H1 (cell line): ENCODE results near the gene HHIPL2. TPM values are rescaled to one million over a fixed set of nuclear protein-coding genes. Genes with fewer than 3 reads are reported as not detected.

ENCODE experiments used
- CTCF ChIA-PET: fragments of 300-600 bp; sonication (Branson Sonifier 250); formaldehyde crosslinking; loops from one replicate; lab custom pipeline; 2021; ENCODE audit not compliant: partially characterized antibody; lab: Charles Lee
- POLR2A ChIA-PET: fragments of 300-600 bp; sonication (Branson Sonifier 250); formaldehyde crosslinking; loops from one replicate; lab custom pipeline; 2021; ENCODE audit warnings: inconsistent platforms; ENCODE audit not compliant: partially characterized antibody; lab: Charles Lee
- DNase-seq, 2 experiments: peaks; one replicate each; pipeline versions ENCODE4 v3.0.0 to v3.0.0-alpha.2; 2010 to 2022; ENCODE audit warnings: low spot score in 2 of 2, low read depth in 1 of 2, mixed read lengths in 1 of 2
- FAIRE-seq: peaks from 2 replicates; lab custom pipeline; 2011; peaks lifted over from hg19 to GRCh38; lab: Jason Lieb, UNC
- H2AFZ ChIP-seq: 2 replicates; pipeline ENCODE4 v1.8.1; 2012; ENCODE audit warnings: low read length, inconsistent platforms
- H2AK5ac ChIP-seq: 2 replicates; pipeline ENCODE4 v1.6.1; 2013; ENCODE audit warnings: low read depth, low read length
- H2BK120ac ChIP-seq: replicated peaks from 2 replicates; pipeline ENCODE3; 2013; ENCODE audit warnings: low read depth, low read length, inconsistent platforms
- H2BK12ac ChIP-seq: 2 replicates; pipeline ENCODE4 v1.6.1; 2013; ENCODE audit warnings: low read depth, low read length
- H2BK15ac ChIP-seq: 2 replicates; pipeline ENCODE4 v1.6.1; 2013; ENCODE audit warnings: low read length
- H2BK20ac ChIP-seq: 2 replicates; pipeline ENCODE4 v1.6.1; 2013; ENCODE audit warnings: low read length
- H2BK5ac ChIP-seq: 2 replicates; pipeline ENCODE4 v1.6.1; 2013; ENCODE audit warnings: low read depth, low read length
- H3K14ac ChIP-seq: 2 replicates; pipeline ENCODE4 v1.6.1; 2013; ENCODE audit warnings: inconsistent platforms; ENCODE audit not compliant: insufficient read length
- H3K18ac ChIP-seq: 2 replicates; pipeline ENCODE4 v1.6.1; 2013; ENCODE audit warnings: low read length; ENCODE audit errors: extremely low read depth
- H3K23ac ChIP-seq: 2 replicates; pipeline ENCODE4 v1.6.1; 2013; ENCODE audit warnings: inconsistent platforms; ENCODE audit not compliant: insufficient read length
- H3K23me2 ChIP-seq: 2 replicates; pipeline ENCODE4 v1.6.1; 2013; ENCODE audit warnings: low read depth, low read length
- H3K27ac ChIP-seq: 2 replicates; pipeline ENCODE4 v1.6.1; 2011; ENCODE audit warnings: low read depth, low read length, inconsistent platforms
- H3K27me3 ChIP-seq, 4 experiments: replicated peaks in 1 of 4; 1 replicate in 1 of 4; 2 replicates in 3 of 4; pipeline versions ENCODE4 v1.6.1 to v1.8.1; 2011 to 2013; ENCODE audit warnings: low read length in 3 of 4, mild to moderate bottlenecking in 3 of 4, inconsistent platforms in 2 of 4, mixed read lengths in 2 of 4, moderate library complexity in 1 of 4; ENCODE audit not compliant: control insufficient read depth in 3 of 4, insufficient read depth in 3 of 4; ENCODE audit errors: extremely low read depth in 1 of 4
- H3K36me3 ChIP-seq, 4 experiments: 2 replicates each; pipeline versions ENCODE4 v1.6.1 to v1.8.1; 2011 to 2013; ENCODE audit warnings: mild to moderate bottlenecking in 4 of 4, low read length in 3 of 4, moderate library complexity in 2 of 4, control low read depth in 1 of 4, inconsistent platforms in 1 of 4; ENCODE audit not compliant: insufficient read depth in 4 of 4, control insufficient read depth in 2 of 4
- H3K4ac ChIP-seq: replicated peaks from 2 replicates; pipeline ENCODE3; 2013; ENCODE audit warnings: low read length, low read depth, mixed read lengths, inconsistent platforms; ENCODE audit not compliant: insufficient read length
- H3K4me1 ChIP-seq, 4 experiments: replicated peaks in 1 of 4; 1 replicate in 1 of 4; 2 replicates in 3 of 4; pipeline versions ENCODE4 v1.6.1 to v1.8.1; 2011 to 2013; ENCODE audit warnings: low read length in 3 of 4, inconsistent platforms in 2 of 4, mixed read lengths in 1 of 4; ENCODE audit not compliant: insufficient read depth in 4 of 4, control insufficient read depth in 3 of 4
- H3K4me2 ChIP-seq, 2 experiments: 2 replicates each; pipeline versions ENCODE4 v1.6.1 to v1.8.1; 2011 to 2013; ENCODE audit warnings: low read depth in 2 of 2, low read length in 2 of 2, control low read depth in 1 of 2, inconsistent platforms in 1 of 2, mild to moderate bottlenecking in 1 of 2; ENCODE audit not compliant: insufficient read depth in 1 of 2
- H3K4me3 ChIP-seq, 4 experiments: fragments of 200-600, 300-600 bp in 1 of 4; sonication (generic), shearing (Covaris generic), sonication (Bioruptor Twin) in 1 of 4; 2 replicates each; pipeline versions ENCODE4 v1.5.1 to v1.8.1; 2011 to 2016; ENCODE audit warnings: low read length in 4 of 4, low read depth in 3 of 4, control low read depth in 2 of 4, inconsistent platforms in 2 of 4, mild to moderate bottlenecking in 2 of 4, mixed read lengths in 1 of 4, moderate library complexity in 1 of 4; ENCODE audit not compliant: insufficient read depth in 2 of 4; ENCODE audit errors: extremely low read depth in 1 of 4
- H3K56ac ChIP-seq: replicated peaks from 2 replicates; pipeline ENCODE3; 2013; ENCODE audit warnings: low read depth, mild to moderate bottlenecking, mixed read lengths, low read length, inconsistent platforms; ENCODE audit not compliant: insufficient read length
- H3K79me1 ChIP-seq: 2 replicates; pipeline ENCODE4 v1.6.1; 2013; ENCODE audit warnings: low read depth, low read length, control low read depth
- H3K79me2 ChIP-seq, 2 experiments: 2 replicates each; pipeline versions ENCODE4 v1.6.1 to v1.8.1; 2012 to 2013; ENCODE audit warnings: low read length in 2 of 2, mild to moderate bottlenecking in 2 of 2, inconsistent platforms in 1 of 2; ENCODE audit not compliant: insufficient read depth in 2 of 2, control insufficient read depth in 1 of 2
- H3K9ac ChIP-seq, 4 experiments: replicated peaks in 1 of 4; 1 replicate in 1 of 4; 2 replicates in 3 of 4; pipeline versions ENCODE4 v1.6.1 to v1.8.1; 2011 to 2013; ENCODE audit warnings: low read depth in 3 of 4, low read length in 3 of 4, control low read depth in 2 of 4, mild to moderate bottlenecking in 2 of 4, moderate library complexity in 2 of 4, inconsistent platforms in 1 of 4; ENCODE audit errors: extremely low read depth in 1 of 4
- H3K9me3 ChIP-seq, 2 experiments: 2 replicates each; pipeline versions ENCODE4 v1.6.1 to v1.8.1; 2012 to 2013; ENCODE audit warnings: mild to moderate bottlenecking in 2 of 2, moderate library complexity in 2 of 2, control low read depth in 1 of 2, inconsistent platforms in 1 of 2, low read depth in 1 of 2, low read length in 1 of 2, mixed read lengths in 1 of 2; ENCODE audit not compliant: insufficient read depth in 2 of 2
- H4K20me1 ChIP-seq, 2 experiments: replicated peaks in 1 of 2; 2 replicates each; pipeline versions ENCODE3 to v1.8.1; 2011 to 2013; ENCODE audit warnings: inconsistent platforms in 2 of 2, low read length in 2 of 2, mild to moderate bottlenecking in 1 of 2; ENCODE audit not compliant: insufficient read depth in 2 of 2, control insufficient read depth in 1 of 2
- H4K5ac ChIP-seq: 2 replicates; pipeline ENCODE4 v1.6.1; 2013; ENCODE audit warnings: low read length, low read depth, mixed read lengths, inconsistent platforms; ENCODE audit not compliant: insufficient read length
- H4K8ac ChIP-seq: 2 replicates; pipeline ENCODE4 v1.8.0; 2013; ENCODE audit warnings: mild to moderate bottlenecking, moderate library complexity, low read length, inconsistent platforms; ENCODE audit not compliant: insufficient read depth; ENCODE audit errors: extremely low read depth
- H4K91ac ChIP-seq: replicated peaks from 2 replicates; pipeline ENCODE3; 2013; ENCODE audit warnings: low read length, mixed read lengths, inconsistent platforms; ENCODE audit not compliant: insufficient read length
- BCL11A ChIP-seq, 2 experiments: IDR thresholded peaks; one replicate each; pipeline ENCODE4 v1.6.1; 2011; ENCODE audit warnings: low read depth in 2 of 2, low read length in 2 of 2, mild to moderate bottlenecking in 2 of 2
- BRCA1 ChIP-seq: IDR thresholded peaks from 2 replicates; pipeline ENCODE4 v1.6.1; 2012; ENCODE audit warnings: low read depth, low read length, improper control_type of control experiment
- CBX8 ChIP-seq: fragments of 300-800, 300-1000 bp; sonication (generic); IDR thresholded peaks from 2 replicates; pipeline ENCODE4 v1.7.1; 2016; ENCODE audit warnings: low read depth, low read length, borderline replicate concordance
- GABPA ChIP-seq: IDR thresholded peaks from 2 replicates; pipeline ENCODE4 v1.6.1; 2011; ENCODE audit warnings: mild to moderate bottlenecking, low read length, moderate library complexity, borderline replicate concordance; ENCODE audit not compliant: insufficient read depth
- MAX ChIP-seq: IDR thresholded peaks from 2 replicates; pipeline ENCODE4 v1.6.1; 2012; ENCODE audit warnings: inconsistent platforms
- RAD21 ChIP-seq, 2 experiments: IDR thresholded peaks in 1 of 2; conservative IDR thresholded peaks in 1 of 2; 2 replicates each; pipeline ENCODE4 v1.6.1; 2011; ENCODE audit warnings: low read depth in 2 of 2, low read length in 2 of 2, improper control_type of control experiment in 1 of 2, inconsistent platforms in 1 of 2, mild to moderate bottlenecking in 1 of 2, moderate library complexity in 1 of 2
- RNF2 ChIP-seq: fragments of 200-900, 300-1000 bp; sonication (generic); IDR thresholded peaks from 2 replicates; pipeline ENCODE4 v1.7.1; 2016; ENCODE audit warnings: borderline replicate concordance, low read depth, mild to moderate bottlenecking, antibody characterized with exemption, low read length; ENCODE audit not compliant: poor library complexity, severe bottlenecking; ENCODE audit errors: missing control alignments
- RXRA ChIP-seq: IDR thresholded peaks from 2 replicates; pipeline ENCODE4 v1.6.1; 2011; ENCODE audit warnings: low read depth, mild to moderate bottlenecking, low read length, moderate library complexity; ENCODE audit not compliant: insufficient read depth
- SP1 ChIP-seq: IDR thresholded peaks from 2 replicates; pipeline ENCODE4 v1.6.1; 2011; ENCODE audit warnings: low read depth, low read length
- SP4 ChIP-seq: IDR thresholded peaks from 2 replicates; pipeline ENCODE4 v1.6.1; 2012; ENCODE audit warnings: low read length, inconsistent platforms
- SUZ12 ChIP-seq: fragments of 200-600 bp; sonication (generic); IDR thresholded peaks from 2 replicates; pipeline ENCODE4 v1.6.1; 2012; ENCODE audit warnings: mild to moderate bottlenecking, inconsistent platforms, low read length, moderate library complexity, mixed read lengths
- TCF12 ChIP-seq: IDR thresholded peaks from 2 replicates; pipeline ENCODE4 v1.6.1; 2011; ENCODE audit warnings: low read depth, mild to moderate bottlenecking, low read length
- YY1 ChIP-seq: IDR thresholded peaks from 2 replicates; pipeline ENCODE4 v1.6.1; 2011; ENCODE audit warnings: low read depth, mild to moderate bottlenecking, low read length
- WGBS, 2 experiments: shearing (Covaris generic) in 1 of 2; methylation state at CpG; one replicate each; pipeline versions ENCODE4 v1.1.6 to v1.1.7; 2013 to 2015; ENCODE audit warnings: low lambda C conversion rate in 2 of 2, mixed read lengths in 2 of 2, inconsistent platforms in 1 of 2, low coverage in 1 of 2, missing lambda C conversion rate in 1 of 2; ENCODE audit not compliant: insufficient replicate concordance in 2 of 2, insufficient coverage in 1 of 2, insufficient read length in 1 of 2; ENCODE audit errors: extremely low coverage in 1 of 2, missing lambda C conversion rate in 1 of 2; 5-methylcytosine and 5-hydroxymethylcytosine counted together
- polyA plus RNA-seq, 7 experiments: library from polyadenylated mRNA; depleted of rRNA in 3 of 7; stranded (reverse) in 5 of 7; unstranded in 2 of 7; fragments of >200 nt in 5 of 7; fragments of 200-250 nt in 2 of 7; gene quantifications; 1 replicate in 5 of 7; 2 replicates in 1 of 7; 4 replicates in 1 of 7; pipeline versions ENCODE4 v1.2.1 to v1.2.3, GENCODE V29; 2011 to 2013; ENCODE audit warnings: missing spikeins in 2 of 7, mixed read lengths in 2 of 7
- total RNA-seq: library from RNA; stranded (reverse); fragmentation: NEBNext Ultra II Directional; extraction: Animal tissue kit (Norgen Biotek cat#: 25700); gene quantifications from 2 replicates; pipeline ENCODE4 v1.2.1, GENCODE V29; 2021

The HHIPL2 gene
- total and polyA plus RNA-seq, 2 of the 8 experiments (the other 6 are each of a cell fraction or from before 2014, with no cell fraction given): 0.08 TPM; not detected in 1

- peaks cover 0 to 1% (median 0%) of the 10 kb centered on the region in 4 experiments; a peak in 1 of 7 replicates for H3K27me3 ChIP-seq
- TF ChIP-seq YY1 (no peak), MAX (no peak), SUZ12 (no peak), GABPA (no peak), TCF12 (no peak), BCL11A (IDR thresholded peaks at IDR 0.05; ENCODE audit: low read depth in 2 of 2, low read length in 2 of 2) (no peak), BRCA1 (no peak), SP1 (no peak), RAD21 (IDR thresholded peaks at IDR 0.05 in 1 of 2, conservative IDR thresholded peaks at IDR 0.05 in 1 of 2; ENCODE audit: low read depth in 2 of 2, low read length in 2 of 2) (no peak), SP4 (no peak), RNF2 (no peak), CBX8 (no peak), RXRA (no peak)
- no peak overlapping the region for H3K14ac ChIP-seq
- H2BK5ac ChIP-seq: no peak overlapping the region
- no peak overlapping the region for H3K23ac ChIP-seq
- no peak overlapping the region for H3K4me2 ChIP-seq
- DNase-seq (no peak), FAIRE-seq (no peak)
- H3K23me2 ChIP-seq: no peaks in the 10 kb centered on the region
- no peak overlapping the region for H2BK120ac ChIP-seq
- no peak overlapping the region for H3K4me3 ChIP-seq
- H3K4me1 ChIP-seq: no peaks in the 10 kb centered on the region
- no peak overlapping the region for H4K5ac ChIP-seq
- no peak overlapping the region for H2BK20ac ChIP-seq
- H3K9me3 ChIP-seq: no peaks in the 10 kb centered on the region
- H3K36me3 ChIP-seq: peaks cover 0 to 21% (median 5%) of the 10 kb centered on the region in 4 experiments; a peak in 3 of 8 replicates
- H2AFZ ChIP-seq: no peak overlapping the region
- no peak overlapping the region for H3K18ac ChIP-seq
- no peak overlapping the region for H3K9ac ChIP-seq
- ChIA-PET CTCF (no interaction called here), POLR2A (no interaction called here)
- no peak overlapping the region for H2AK5ac ChIP-seq
- H3K56ac ChIP-seq: no peak overlapping the region
- no peak overlapping the region for H2BK15ac ChIP-seq
- H3K79me1 ChIP-seq: no peaks in the 10 kb centered on the region; the same call in 1 of the 2 replicates
- 95% methylated on average over 1 of the region's 1 CpG; no CpG with 5 or more reads in 1 of the 2 experiments for WGBS, 2 experiments
- peaks cover 0 to 2% of the 10 kb centered on the region in 2 experiments for H4K20me1 ChIP-seq
- H4K8ac ChIP-seq: no peak overlapping the region
- no peak overlapping the region for H3K4ac ChIP-seq
- H4K91ac ChIP-seq: no peak overlapping the region
- no peak overlapping the region for H2BK12ac ChIP-seq
- H3K27ac ChIP-seq: no peak overlapping the region
- no peaks in the 10 kb centered on the region; a peak in 1 of 4 replicates for H3K79me2 ChIP-seq
Observed at GRCh38 chr1:222570837-222571236, 22.9 kb upstream of the HHIPL2 start.
